Measurements from ENCODE around the gene MICAL3.
"Not testable (repeated sequence)": the region's sequence is repeated elsewhere in the genome, so short reads cannot be mapped to it uniquely, and the experiment has no call there.

Gene MICAL3

DNA sequence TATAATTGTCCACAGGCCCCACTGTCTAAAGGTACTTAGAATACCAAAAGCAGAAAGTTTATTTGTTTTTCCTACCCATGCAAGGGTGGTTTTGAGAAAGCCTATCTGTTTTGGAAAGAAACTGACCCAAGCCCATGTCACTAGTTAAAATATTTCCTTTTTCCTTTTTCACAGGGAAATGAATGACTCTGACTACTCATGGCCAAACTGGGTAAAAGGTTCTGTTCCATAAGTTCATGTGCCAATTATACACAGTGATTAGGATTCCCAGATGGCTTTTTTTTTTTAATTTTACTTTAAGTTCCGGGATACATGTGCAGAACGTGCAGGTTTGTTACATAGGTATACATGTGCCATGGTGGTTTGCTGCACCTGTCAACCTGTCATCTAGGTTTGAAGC lies 31.4 kb downstream of the MICAL3 start:
- not testable (repeated sequence) for DNase-seq

DNA sequence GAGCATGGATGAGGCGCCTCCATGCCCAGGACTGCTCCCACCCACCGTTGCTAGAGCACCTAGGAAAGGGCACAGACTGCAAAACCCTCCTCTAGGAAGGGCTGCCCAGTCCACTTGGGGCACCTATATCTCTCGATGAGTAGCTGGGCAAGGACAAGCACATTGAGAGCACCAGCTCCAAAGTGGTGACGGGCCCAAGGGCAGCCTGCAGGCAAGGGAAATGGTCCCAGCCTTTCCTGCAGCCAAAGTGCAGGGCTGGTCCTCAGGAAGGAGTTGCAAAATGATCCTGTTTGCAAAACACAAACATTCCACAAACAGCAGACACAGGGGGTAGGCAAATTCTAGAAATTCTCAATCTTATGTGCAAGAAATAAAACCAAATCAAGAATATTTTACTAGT lies 32.4 kb downstream of the MICAL3 start:
- DNase-seq, result not testable (repeated sequence)

DNA sequence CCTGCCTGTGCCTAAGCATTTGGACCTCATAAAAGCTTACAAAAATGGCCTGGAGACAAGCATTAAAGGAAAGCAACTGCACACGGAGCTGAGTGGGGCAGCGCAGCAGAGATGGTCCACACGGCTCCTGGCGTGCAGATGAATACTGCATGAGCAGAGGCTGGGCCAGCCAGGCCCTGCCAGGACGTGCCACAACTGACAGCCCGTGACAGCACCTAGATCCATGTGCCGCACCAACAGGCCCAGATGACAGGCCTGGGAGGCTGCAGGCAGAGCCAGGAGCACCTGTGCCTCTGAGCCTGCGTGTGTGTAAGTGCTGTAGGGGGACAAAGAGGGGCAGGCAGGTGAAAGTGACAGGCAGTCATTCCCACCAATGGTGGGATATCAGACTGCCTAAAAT lies 33.4 kb downstream of the MICAL3 start:
- DNase-seq, result no peak

DNA sequence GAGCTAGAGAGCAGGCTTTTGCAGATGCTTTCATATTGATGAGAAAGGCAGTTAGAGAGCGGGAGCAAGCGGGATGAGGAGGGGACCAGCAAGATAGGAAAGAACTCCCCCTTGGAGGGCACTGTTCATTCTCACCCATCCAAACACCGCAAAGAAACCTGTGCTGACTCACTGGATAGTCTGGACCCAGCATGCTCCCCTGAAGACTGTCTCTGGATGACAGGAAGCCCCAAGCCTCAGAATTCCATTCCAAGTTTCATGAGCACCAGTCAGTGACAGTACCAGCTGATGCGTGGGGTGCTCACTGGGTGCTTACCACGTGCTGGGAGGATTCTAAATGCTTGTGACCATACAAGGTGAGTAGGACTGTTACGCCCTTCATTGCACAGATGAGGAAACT lies 34.2 kb downstream of the MICAL3 start:
- DNase-seq, result no peak

DNA sequence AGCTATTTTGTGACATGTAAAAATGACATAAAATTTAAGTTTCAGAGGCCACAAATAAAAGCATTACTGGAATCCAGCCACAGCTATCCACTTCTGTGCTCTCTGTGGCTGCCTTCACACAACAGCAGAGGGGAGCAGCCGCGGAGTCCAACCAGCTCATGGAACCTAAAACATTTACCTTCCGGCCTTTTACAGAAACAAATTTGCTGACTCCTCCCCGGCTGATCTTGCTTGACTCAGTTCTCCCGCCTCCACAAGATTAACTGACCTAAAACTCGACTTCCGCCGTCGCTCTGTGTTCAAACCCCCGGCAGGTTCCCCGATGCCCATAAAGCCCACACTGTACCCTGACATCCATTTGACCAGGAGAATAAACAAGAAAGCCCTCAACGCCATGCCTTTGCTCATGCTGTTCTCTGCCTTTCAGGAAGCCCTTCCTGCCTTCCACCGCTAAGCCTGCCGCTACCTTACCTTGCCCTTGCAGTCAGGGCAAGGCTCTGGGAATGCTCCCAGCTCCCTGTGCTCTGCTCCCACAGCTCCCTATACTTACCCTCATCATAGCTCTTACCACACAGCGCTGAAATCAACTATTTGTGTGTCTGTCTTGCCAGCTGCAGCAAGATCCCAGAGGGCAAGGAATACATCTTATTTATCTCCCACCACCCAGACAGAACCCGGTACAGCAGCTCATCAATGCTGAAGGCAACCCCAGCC lies 35.4 kb downstream of the MICAL3 start:
- DNase-seq, result no peak

DNA sequence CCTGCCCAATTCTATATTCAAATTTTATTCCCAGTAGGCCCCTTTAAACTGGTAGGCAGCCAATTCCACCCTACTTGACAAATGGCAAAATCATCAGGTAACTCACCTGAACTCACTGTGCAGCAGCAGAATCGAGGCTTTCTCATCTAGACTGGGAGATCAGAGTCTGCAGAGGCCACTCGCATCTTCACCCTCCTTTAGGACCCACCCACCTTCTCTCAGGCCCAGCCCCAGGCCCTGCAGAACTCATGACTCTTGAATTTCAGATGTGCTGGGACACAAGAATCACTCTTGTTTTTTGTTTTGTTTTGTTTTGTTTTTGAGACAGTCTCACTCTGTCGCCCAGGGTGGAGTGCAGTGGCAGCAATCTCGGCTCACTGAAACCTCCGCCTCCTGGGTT lies 38.8 kb downstream of the MICAL3 start:
- DNase-seq, result no peak

DNA sequence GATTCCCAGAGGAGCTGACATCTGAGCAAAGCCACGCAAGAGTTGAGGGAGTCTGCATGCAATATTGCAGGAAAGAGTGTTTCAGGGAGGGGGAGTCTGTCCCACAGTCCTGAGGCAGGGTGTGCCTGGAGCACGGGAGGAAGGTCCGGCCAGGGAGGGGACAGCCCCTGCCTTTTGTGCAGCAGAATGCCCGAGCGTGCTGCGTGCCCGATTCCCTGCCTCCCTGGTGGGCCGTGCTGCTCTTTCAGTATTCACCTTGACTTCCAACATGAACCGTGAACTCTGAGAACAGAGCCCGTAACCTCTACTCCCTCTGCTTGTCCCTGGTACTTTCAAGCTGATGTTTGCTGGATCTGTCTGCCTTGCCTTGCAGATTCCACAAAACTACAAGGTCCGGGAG lies 39.3 kb downstream of the MICAL3 start:
- DNase-seq, result not testable (repeated sequence)

DNA sequence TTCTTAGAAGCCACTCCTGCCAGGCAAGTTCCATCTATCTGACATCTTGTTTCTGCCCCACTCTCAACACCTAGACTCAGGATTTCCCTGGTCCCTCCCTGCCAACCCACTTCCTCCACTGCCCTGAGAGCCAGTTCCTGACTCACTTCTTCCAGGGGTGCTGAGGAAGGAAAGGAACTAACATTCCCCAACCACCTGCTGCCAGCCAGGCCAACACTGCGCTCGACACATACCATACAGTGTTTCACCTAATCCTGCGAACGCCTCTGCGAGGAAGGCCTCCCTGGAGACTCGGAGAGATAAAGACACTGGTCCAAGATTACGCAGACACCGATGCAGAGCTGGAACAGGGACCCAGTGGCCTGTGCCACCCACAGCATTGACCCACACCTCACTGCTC lies 40.2 kb downstream of the MICAL3 start:
- no peak for DNase-seq

DNA sequence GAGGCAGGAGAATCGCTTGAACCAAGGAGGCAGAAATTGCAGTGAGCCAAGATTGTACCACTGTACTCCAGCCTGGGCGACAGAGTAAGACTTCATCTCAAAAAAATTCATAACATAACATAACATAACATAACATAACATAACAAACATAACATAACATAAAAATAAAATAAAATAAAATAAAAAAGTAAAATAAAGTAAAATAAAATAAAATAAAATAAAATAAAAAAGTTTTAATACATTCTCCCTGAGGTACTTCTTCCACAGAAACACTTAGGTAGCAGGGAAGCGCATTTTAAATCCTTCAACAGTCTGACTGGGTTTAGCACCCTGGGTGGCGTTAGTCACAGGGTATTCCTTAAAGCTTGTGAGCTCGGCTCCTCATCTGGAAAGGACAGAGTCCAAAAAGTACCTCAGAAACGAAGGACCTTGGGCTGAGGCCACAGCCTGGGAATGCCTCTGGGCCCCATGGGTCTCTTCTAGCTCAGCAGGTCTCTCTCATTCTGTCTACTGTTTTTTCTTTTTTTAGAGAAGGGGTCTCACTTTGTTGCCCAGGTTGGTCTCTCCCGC lies 41.7 kb downstream of the MICAL3 start:
- no peak for DNase-seq

DNA sequence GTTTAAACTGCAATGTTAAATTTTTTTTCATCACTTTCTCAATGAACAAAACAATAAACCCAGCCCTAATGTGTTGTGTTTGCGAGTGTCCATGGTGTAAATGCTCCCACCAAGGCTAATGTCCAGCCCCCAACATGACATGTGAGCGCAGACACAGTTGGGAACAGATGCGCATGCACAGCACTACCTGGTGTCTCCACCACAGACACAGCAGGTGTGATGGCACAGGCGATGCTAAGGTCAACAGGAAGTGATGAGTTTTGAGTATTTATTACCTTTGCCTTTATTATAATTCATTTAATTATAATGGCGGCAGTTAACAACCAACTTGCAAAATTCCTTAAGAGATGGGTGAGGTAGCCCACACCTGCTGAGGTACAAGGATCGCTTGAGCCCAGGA lies 42.9 kb downstream of the MICAL3 start:
- DNase-seq, result no peak

DNA sequence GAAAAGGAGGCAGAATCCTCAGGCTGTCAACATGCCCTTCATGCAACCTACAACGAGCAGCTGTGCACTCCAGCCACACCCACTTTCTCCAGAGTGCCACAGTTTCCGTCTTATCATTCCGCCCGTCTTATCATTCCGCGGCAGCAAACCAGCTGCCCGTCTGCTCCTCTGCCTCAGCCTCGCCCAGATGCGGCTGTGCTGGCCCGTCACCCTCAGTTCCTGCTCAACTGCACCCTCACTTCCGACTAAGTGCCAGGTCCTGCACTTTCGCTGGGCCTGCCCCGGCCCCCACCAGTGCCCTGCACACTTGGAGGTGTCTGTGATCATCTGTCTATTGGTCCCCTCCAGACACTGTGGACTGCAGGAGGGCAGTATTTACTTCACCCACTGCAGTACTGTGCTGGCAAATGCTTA lies 43.7 kb downstream of the MICAL3 start:
- DNase-seq, result peak; percentile 71

DNA sequence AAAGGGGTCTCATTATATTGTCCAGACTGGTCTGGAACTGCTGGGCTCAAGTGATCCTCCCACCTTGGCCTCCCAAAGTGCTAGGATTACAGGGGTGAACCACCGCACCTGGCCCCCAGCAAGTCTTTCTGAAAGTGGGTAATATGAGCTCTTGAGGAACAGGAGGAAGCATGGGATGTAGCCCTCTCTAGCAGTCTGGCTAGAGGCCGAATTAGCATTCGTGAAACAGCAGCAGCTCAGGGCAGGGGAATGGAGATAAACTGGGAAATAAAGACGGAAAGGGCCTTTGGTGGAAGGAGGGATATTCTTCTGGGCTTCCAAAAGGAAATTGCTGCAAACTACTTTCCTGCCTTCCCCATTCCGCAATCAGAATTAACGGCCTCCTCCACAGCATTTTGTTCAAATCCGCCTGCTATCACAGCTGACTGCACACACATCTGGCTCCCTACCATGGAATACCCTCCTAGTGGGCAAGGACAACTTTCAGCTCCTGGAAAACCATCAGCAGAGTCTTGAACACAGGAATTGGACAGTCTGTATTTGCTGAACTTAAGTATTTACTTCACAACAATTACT lies 44.3 kb downstream of the MICAL3 start:
- DNase-seq, result peak; percentile 56

DNA sequence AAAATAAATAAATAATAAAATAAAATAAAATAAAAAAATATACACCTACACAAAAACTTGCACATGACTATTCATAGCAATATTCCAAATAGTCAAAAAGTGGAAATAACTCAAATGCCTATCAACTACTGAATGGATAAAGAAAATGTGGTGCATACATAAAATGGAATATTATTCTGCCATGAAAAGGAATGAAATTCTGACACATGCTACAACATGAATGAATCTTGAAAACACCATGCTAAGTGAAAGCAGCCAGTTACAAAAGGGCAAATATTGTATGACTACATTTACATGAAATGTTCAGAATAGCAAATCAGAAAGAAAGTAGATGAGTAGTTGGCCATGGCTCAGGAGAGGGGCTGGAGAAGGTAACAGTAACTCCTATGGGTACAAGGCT lies 46.3 kb downstream of the MICAL3 start:
- no peak for DNase-seq

DNA sequence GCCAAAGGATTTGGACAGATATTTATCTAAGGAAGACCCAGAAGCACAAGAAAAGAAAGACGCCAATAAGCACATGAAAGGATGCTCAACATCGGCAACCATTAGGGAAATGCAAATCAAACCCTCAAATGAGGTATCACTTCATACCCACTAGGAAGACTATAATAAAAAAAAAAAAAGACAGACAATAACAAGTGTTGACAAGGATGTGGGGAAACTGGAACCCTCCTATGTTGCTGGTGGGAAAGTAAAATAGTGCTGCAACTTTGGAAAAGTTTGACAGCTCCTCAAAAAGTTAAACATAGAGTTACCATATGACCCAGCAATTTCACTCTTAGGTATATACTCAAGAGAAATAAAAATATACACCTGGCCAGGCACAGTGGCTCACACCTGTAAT lies 47.0 kb downstream of the MICAL3 start:
- DNase-seq, result no peak

DNA sequence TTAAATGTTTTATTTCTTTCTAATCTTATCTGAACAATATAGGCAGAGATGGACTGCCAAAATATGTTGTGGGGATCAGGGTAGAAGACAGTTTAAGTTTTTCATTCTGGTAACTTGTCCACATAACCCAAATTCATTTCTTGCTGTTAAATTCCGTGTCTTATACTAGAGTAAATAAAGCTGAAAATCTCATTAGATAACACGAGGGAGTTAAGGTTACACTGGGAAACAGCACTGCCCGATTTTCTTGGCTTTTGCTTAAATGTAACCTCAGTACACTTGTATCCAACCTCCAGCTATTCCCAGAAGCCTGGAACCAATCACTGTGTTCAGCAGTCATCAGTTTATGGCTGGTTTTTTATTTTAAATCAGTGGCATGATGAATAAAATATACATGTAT lies 48.2 kb downstream of the MICAL3 start:
- DNase-seq, result no peak

DNA sequence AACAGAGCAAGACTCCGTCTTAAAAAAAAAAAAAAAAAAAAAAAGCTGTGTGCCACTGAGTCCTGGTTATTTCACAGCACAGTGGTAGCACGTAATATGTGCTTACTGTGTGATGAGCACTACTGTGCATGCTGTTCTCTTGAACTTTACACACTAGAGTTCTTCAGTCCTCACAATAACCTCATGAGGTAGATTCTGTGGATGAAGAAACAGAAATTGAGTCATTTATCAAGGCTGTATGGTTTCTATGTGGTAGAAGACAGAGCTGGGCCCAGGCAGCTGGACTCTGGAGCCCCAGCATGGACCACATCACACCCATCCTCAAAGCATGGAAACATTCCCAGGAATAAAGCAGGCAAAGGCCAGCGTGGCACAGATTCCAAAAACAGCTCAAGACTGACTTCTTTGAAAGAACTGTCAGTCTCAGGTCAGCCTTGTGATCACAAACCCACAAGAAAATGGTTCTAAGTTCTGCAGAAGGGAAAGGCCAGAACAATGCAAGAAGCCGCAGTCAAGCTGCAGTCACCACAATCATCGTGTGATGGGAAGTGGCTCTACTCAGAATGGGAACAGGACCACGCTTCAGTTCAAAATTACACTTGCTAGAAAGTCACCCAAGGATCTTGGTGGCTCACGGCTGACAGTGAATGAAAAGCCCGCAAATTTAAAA lies 49.5 kb downstream of the MICAL3 start:
- no peak for DNase-seq

DNA sequence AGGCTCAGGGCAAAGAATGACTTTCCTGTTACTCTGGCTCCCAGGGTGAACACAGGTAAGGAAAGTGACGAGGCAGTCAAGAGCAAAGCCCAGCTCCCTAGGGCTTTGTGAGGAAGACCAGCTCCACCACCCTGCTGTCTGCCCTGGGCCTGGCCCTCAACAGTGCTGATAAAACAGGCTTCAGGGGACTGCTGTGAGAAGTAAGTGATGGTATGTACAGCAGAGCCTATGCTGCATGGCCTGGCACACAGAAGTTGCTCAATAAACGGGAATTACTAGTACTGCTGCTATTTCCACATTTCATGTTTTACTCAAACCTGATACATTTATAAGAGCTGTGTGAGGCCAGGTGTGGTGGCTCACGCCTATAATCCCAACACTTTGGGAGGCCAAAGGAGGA lies 50.3 kb downstream of the MICAL3 start:
- no peak for DNase-seq

DNA sequence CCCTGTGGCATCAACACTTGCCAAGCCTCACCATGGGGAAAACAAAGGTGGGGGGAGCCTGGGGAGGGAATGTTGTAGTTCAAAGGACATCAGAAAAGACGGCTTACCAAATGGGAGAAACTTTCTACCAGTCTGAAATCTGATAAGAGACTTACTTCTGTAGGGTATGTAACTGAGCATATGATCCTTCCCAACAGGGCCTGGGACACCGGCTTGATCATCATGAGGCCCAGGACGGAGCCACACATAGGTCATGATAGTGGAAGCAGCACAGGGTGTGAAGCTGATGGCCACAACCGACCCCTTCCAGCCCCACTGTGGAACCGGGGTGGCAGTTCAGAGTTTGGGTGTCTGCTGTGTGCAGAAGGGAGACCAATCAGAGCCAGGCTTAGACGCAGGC lies 51.1 kb downstream of the MICAL3 start:
- no peak for DNase-seq

DNA sequence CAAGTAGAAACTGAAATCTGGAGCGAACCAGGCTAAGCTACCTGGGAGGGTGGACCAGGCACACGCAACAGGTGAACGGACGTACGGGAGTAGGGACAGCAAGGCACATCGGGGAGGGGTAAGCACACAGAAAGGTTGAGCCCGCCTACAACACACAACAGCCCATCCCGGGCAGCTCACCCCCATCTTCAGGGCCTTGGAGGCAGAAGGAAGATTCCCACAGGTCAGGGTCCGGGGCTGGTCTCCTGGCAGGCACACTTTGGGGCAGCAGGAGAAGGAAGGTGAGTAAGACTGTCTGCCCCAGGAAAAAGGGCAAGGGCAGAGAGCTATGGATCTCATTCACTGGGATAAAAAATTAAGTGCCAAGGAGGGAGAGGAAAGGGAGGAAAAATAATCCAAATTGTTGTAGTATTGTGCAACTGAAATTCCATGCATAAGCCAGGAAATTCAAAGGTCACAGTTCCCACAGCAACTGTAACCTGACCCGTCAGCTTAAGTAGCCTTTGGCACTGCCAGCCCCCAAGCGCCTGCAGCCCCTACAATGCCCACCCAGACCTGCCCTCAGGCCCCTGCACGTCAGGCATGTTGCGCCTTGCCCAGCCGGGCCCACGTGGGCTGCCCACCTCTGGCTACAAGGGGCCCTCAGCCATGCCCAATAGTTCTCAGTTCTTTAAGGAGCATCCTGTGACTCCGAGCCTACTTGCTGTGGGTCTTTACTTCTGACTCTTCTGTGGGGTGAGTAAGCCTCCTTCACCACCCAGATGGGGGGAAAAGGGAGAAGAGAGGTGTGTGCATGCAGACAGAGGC lies 51.8 kb downstream of the MICAL3 start:
- no peak for DNase-seq

DNA sequence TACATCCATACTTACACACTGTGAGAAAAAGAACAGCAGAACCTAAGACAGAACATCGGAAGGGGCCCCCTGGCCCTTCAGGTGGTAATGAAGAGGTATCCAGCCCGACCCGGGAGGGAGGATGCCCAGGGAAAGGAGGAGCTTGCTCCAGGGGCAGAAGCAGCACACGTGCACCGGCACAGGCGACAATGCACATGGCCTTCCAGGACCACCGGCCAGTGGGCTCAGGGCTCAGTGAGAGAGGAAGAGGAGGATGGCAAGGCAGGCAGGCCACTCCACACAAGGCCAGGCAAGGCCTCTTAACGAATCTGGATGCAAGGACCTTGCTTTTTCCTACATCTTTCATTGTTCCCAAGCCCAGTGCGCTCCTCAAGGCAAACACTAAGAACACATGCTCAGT lies 52.6 kb downstream of the MICAL3 start:
- no peak for DNase-seq

DNA sequence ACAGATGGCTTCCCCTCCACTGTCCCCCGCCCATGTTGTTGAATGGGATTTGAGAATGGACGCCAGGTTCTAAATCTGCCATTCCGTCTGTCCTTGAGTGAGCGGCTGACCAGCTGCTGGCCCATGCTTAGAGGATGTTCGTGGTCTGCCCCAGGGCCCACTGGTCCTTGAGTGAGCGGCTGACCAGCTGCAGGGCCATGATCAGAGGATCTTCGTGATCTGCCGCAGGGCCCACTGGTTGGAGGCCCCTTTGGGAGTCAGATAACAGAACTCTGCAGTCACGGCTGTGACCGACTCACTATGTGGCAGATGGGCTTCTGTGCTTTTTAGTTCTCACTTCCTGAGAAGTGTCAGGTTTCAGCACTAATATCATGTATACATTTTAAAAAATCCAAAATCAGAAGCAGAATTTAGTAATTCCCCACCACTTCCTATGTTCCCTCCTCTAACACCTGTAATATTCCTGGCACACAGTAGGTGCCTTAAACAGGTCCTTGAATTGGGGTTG lies 54.1 kb downstream of the MICAL3 start:
- no peak for DNase-seq

DNA sequence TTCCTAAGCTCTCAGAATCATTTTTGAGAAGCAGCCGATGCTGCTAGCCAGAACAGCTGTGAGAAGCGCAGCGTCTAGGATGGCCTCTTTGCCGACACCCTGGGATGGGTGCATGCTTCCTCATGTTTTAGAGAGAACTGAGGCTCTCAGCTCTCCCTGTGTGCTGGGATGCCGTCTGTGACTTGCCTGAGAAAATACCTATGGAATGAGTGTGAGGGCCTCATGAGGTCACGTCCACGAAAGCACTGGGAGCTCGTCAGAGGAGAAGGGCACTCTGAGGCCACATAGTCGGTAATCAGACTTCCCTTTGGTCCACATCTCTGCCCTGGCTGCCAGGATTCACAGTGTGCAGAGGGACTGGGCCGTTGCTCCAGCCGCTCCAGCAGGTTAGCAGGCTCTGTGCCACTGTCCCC lies 54.7 kb downstream of the MICAL3 start:
- no peak for DNase-seq

DNA sequence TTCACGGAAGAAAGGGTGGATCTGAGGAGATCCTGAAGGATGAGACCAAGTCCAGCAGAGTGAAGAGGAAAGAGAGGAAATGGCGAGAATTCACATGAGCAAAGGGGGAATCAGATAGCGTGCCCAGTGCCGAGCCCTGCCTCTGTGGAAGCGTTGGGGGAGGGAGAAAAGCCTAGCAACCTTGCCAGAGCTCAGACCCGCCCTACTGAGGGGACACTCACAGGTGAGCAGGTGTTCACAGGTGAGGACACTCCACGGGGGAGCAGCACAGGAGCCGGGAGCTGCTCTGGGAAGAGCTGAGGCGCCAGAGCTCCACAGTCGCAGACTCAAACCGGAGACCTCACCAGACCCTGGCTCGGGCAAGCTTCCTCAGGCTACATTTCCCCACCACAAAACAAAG lies 56.2 kb downstream of the MICAL3 start:
- DNase-seq, result no peak
